Epithelial cell of prostate (primary cell): ENCODE results near the gene EMD.

ENCODE experiments used
- DNase-seq: peaks from one replicate; pipeline ENCODE4 v3.0.0-alpha.2; 2011; ENCODE audit warnings: low read depth, low spot score
- H3K27ac ChIP-seq: fragments of 450-650 bp; 2 replicates; pipeline ENCODE4 v1.5.1; 2017; ENCODE audit warnings: mild to moderate bottlenecking

Gene EMD

GRCh38 chrX:154409222-154409871 lies 30.3 kb downstream of the EMD start, which contains the start of gene DNASE1L1:
TSS of gene DNASE1L1 (minus strand) at chrX:154409254. CDS start at chrX:154405568, 3,686 bp downstream.
- peak within 1 kb of the TSS; percentile 84 for H3K27ac ChIP-seq
- DNase-seq = no peak

- no peak for DNase-seq
- peak overlapping the region; percentile 84 for H3K27ac ChIP-seq
Observed at GRCh38 chrX:154411981-154412340, 32.9 kb downstream of the EMD start.

- DNase-seq = no peak
- H3K27ac ChIP-seq = peak overlapping the region; percentile 84
Observed at GRCh38 chrX:154412468-154412867, 33.4 kb downstream of the EMD start.

- no peak for DNase-seq
- peak overlapping the region; percentile 84 for H3K27ac ChIP-seq
Observed at GRCh38 chrX:154413142-154413541, 34.0 kb downstream of the EMD start.

GRCh38 chrX:154417157-154417556 lies 38.1 kb downstream of the EMD start:
- no peak for DNase-seq
- no peak overlapping the region for H3K27ac ChIP-seq

- no peak for DNase-seq
- no peak overlapping the region for H3K27ac ChIP-seq
Observed at GRCh38 chrX:154419189-154419588, 40.1 kb downstream of the EMD start.

- no peak overlapping the region for H3K27ac ChIP-seq
- no peak for DNase-seq
Observed at GRCh38 chrX:154419688-154420401, 40.8 kb downstream of the EMD start.

GRCh38 chrX:154420402-154420756 lies 41.3 kb downstream of the EMD start:
- H3K27ac ChIP-seq = no peak overlapping the region
- DNase-seq = no peak

- H3K27ac ChIP-seq = no peak overlapping the region
- DNase-seq = no peak
Observed at GRCh38 chrX:154426916-154427770, 48.0 kb downstream of the EMD start.

- H3K27ac ChIP-seq = peak within 1 kb of the TSS; percentile 17
- DNase-seq = peak; percentile 66
Observed at GRCh38 chrX:154428176-154429171, 49.4 kb downstream of the EMD start, which contains the start of gene ATP6AP1. TSS of gene ATP6AP1 (plus strand) at chrX:154428677. CDS start at chrX:154428693, 16 bp downstream.

GRCh38 chrX:154429711-154430110 lies 50.6 kb downstream of the EMD start:
- no peak overlapping the region for H3K27ac ChIP-seq
- DNase-seq = no peak

- DNase-seq = no peak
- no peak overlapping the region for H3K27ac ChIP-seq
Observed at GRCh38 chrX:154430479-154430878, 51.4 kb downstream of the EMD start.

- no peak overlapping the region for H3K27ac ChIP-seq
- no peak for DNase-seq
Observed at GRCh38 chrX:154430916-154431315, 51.8 kb downstream of the EMD start.
